ENCODE results near the gene GPR22.

Gene GPR22

DNA sequence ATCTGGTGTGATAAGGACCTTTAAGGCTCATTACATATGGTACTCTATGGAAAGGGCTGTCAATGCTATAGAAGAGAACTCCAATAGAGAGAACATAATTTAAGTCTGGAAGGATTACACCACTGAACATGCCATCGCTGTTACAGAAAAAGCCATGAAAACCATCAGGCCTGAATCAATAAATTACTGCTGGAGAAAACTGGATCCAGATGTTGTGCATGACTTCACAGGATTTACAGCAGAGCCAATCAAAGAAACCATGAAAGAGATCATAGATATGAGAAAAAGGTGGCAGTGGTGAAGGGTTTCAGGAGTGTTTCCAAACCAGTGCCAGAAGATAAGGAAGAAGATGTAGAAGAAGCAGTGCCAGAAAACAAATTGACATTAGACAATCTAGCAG lies 18.9 kb upstream of the GPR22 start:
- peaks cover 14% of the 10 kb centered on the region for H3K4me1 ChIP-seq (ENCODE audit: control insufficient read depth, insufficient read depth, low read length, unreplicated experiment)
- no peaks in the 10 kb centered on the region for H3K36me3 ChIP-seq (ENCODE audit: insufficient read depth, low read length)
- no peak overlapping the region for H3K4me3 ChIP-seq (ENCODE audit: low read depth, low read length)
- no peaks in the 10 kb centered on the region for H3K79me2 ChIP-seq (ENCODE audit: control insufficient read depth, insufficient read depth, low read length, unreplicated experiment)
- no peak overlapping the region for H2AFZ ChIP-seq (ENCODE audit: low read length, unreplicated experiment)
- no peaks in the 10 kb centered on the region for H3K27me3 ChIP-seq (ENCODE audit: insufficient read depth, low read length)
- no peak overlapping the region for H3K27ac ChIP-seq (ENCODE audit: low read depth, low read length)

DNA sequence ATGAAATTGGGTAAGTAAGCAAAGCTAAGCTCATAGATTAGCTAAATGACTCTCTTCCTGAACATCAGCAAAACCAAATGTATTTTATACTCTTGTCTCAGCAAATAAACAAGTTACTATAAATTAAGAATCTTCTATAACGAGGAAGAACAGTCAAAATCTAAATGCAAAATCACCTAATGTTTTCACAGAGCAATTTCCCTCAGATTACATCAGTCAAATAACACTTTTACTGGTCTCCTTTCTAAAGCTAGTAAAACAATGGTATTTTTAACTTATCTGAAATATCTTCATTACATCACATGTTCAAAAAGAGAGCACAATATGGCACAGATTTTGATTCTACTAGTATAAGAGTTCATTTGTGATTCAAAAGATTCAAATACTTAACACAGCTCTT lies 16.5 kb upstream of the GPR22 start:
- Histone ChIP-seq H2AFZ (ENCODE audit: low read length, unreplicated experiment) (no peak overlapping the region), H3K4me3 (ENCODE audit: low read depth, low read length) (no peak overlapping the region), H3K4me1 (ENCODE audit: control insufficient read depth, insufficient read depth, low read length, unreplicated experiment) (no peaks in the 10 kb centered on the region), H3K27ac (ENCODE audit: low read depth, low read length) (no peak overlapping the region), H3K79me2 (ENCODE audit: control insufficient read depth, insufficient read depth, low read length, unreplicated experiment) (no peaks in the 10 kb centered on the region), H3K27me3 (ENCODE audit: insufficient read depth, low read length) (no peaks in the 10 kb centered on the region), H3K36me3 (ENCODE audit: insufficient read depth, low read length) (no peaks in the 10 kb centered on the region; the same call in 1 of the 2 replicates)

DNA sequence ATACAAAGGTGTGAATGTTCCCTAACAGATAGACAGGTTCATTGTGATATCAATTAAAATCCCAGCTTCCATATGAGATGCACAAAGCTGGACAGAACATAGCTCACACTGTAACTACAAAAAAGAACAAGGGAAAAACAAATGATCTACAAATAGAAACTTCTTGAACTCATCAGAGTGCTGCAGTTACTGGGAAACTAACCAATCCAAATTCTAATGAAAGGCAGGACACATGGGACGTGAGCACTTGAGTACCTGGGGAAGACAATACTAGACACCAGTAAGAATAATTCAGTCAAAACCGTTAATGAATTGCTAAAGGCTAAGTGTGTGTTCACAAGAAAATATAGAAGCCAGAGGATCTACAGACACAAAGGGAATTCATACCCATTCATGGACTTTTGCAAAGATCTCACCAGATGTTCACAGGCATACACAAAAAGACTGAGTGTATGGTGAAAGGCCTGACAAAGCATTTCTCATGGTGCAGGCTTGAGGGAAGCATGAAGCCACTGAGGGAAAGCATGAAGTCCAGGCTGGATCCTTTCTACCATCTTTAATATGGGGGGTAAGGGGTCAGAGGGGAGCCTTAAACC lies 7.8 kb upstream of the GPR22 start:
- Histone ChIP-seq H3K36me3 (ENCODE audit: insufficient read depth, low read length) (no peaks in the 10 kb centered on the region; the same call in 1 of the 2 replicates), H3K27ac (ENCODE audit: low read depth, low read length) (no peak overlapping the region), H3K79me2 (ENCODE audit: control insufficient read depth, insufficient read depth, low read length, unreplicated experiment) (no peaks in the 10 kb centered on the region)

DNA sequence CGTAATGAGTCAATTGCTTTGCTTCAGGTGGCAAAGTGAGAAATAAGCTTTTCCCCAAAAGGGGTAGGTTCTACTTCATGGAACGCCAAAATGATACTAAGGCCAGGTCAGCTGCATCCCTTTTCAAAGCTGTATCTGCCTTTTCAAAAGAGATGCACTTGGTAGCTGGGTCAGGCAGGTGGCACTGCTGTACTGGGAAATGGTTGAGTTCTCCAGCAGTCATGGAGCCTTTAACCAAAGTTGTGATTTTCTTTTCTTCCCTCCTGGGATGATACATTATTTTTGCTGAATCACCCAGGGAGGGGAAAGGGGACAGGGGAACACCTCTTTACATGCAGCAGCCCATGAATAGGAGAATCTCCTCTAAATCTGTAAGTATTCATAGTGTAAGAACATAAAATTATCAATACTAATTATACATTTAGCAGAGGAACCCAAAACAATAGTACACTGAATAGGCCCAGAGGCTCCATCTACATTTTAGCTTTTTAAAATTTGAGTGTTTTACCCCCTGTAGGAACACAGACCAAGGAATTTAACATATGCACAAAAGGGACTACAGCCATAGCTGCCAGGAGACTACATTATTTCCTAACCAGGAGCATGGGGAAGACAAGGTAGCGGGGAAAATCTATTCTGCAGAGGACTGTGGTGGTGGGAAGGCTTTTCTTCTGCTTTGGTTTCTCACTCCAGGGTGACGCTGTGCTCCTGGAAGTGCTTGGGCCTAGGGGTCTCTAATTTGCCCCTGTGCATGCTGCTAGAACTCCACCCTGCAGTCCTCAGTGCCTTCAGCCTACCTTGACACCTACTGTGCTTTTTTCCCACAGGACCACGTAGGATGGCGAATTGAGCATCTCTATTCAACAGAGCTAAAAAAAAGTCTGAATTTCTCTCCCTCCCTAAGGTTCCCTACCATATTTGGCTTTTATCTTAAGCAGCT lies 6.4 kb upstream of the GPR22 start:
- Histone ChIP-seq H3K4me1 (ENCODE audit: control insufficient read depth, insufficient read depth, low read length, unreplicated experiment) (no peaks in the 10 kb centered on the region), H3K36me3 (ENCODE audit: insufficient read depth, low read length) (no peaks in the 10 kb centered on the region), H3K79me2 (ENCODE audit: control insufficient read depth, insufficient read depth, low read length, unreplicated experiment) (no peaks in the 10 kb centered on the region), H2AFZ (ENCODE audit: low read length, unreplicated experiment) (no peak overlapping the region), H3K27ac (ENCODE audit: low read depth, low read length) (no peak overlapping the region), H3K27me3 (ENCODE audit: insufficient read depth, low read length) (no peaks in the 10 kb centered on the region), H3K4me3 (ENCODE audit: low read depth, low read length) (no peak overlapping the region)

More for the DNA sequence above, 7.8 kb upstream of the GPR22 start:
- H3K4me3 ChIP-seq (ENCODE audit: low read depth, low read length) = no peak overlapping the region
- H3K4me1 ChIP-seq (ENCODE audit: control insufficient read depth, insufficient read depth, low read length, unreplicated experiment) = no peaks in the 10 kb centered on the region
- no peak overlapping the region for H2AFZ ChIP-seq (ENCODE audit: low read length, unreplicated experiment)
- H3K27me3 ChIP-seq (ENCODE audit: insufficient read depth, low read length) = no peaks in the 10 kb centered on the region

DNA sequence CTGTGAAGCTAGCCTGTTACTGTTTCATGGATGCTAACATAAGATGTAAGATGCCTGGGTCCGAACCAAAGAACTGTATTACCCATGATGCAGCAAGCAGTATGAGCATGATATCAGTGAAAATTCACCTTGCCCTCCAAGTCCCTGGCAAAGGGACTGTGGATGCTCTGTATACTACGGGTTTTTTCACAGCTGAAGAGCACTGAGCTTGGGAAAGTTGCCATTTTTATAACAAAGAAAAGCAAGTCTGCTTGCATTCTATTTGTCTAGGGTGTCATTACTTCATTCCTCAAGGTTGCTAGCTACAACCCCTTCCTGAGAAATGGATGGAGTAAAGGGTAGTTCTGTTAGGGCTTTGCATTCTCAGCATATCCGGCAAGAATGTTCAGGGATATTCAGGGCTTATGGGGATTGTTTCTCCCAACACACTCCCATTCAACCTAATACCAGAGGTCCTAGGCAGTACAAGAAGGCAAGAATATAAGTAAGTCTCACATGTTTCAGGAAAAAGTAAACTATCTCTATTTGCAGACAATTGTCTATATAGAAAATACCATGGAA lies 5.1 kb upstream of the GPR22 start:
- H3K79me2 ChIP-seq (ENCODE audit: control insufficient read depth, insufficient read depth, low read length, unreplicated experiment) = no peaks in the 10 kb centered on the region
- no peaks in the 10 kb centered on the region for H3K4me1 ChIP-seq (ENCODE audit: control insufficient read depth, insufficient read depth, low read length, unreplicated experiment)
- H3K27ac ChIP-seq (ENCODE audit: low read depth, low read length) = no peak overlapping the region
- H3K36me3 ChIP-seq (ENCODE audit: insufficient read depth, low read length) = no peaks in the 10 kb centered on the region
- no peak overlapping the region for H3K4me3 ChIP-seq (ENCODE audit: low read depth, low read length)
- H2AFZ ChIP-seq (ENCODE audit: low read length, unreplicated experiment) = no peak overlapping the region
- no peaks in the 10 kb centered on the region for H3K27me3 ChIP-seq (ENCODE audit: insufficient read depth, low read length)

DNA sequence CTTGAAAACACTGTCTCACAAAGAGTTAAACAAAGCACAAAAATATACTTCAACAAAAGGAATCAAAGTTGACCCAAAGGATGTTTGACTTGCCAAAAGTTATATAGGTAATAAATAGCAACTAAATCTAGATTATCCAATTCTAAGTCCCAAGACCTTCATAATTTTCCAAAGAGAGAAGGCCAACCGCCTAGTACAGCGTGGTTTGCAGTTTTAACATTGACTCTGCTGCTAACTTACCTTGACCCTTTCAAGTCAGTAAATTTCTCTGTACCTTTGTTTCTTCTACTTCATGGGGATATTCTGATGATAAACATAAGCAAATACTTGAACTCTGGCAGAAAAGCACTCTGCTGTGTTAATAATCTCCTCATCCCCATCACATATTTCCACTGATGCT lies 1.9 kb upstream of the GPR22 start:
- Histone ChIP-seq H3K27ac (ENCODE audit: low read depth, low read length) (no peak overlapping the region), H3K4me3 (ENCODE audit: low read depth, low read length) (no peak overlapping the region), H3K4me1 (ENCODE audit: control insufficient read depth, insufficient read depth, low read length, unreplicated experiment) (peaks cover 12% of the 10 kb centered on the region), H3K27me3 (ENCODE audit: insufficient read depth, low read length) (no peaks in the 10 kb centered on the region), H3K36me3 (ENCODE audit: insufficient read depth, low read length) (no peaks in the 10 kb centered on the region), H2AFZ (ENCODE audit: low read length, unreplicated experiment) (no peak overlapping the region), H3K79me2 (ENCODE audit: control insufficient read depth, insufficient read depth, low read length, unreplicated experiment) (no peaks in the 10 kb centered on the region)

DNA sequence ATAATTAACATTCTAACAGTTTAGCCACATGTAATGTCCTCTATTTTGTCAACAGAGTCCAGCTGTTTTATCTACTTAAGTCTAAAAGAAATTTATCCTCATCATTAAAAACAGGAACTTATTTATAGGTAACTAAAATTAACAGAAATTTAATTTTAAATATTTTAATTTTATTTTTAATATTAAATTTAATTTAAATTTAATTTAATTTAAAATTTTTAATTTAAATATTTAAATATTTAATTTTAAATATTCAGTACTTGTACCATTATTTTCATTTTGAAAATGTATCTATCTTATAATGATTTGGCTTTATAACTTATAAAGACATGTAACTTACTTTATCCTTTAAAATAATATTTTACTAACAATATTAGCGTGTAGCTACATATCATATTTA lies 1.0 kb upstream of the GPR22 start:
- Histone ChIP-seq H3K79me2 (ENCODE audit: control insufficient read depth, insufficient read depth, low read length, unreplicated experiment) (no peaks in the 10 kb centered on the region), H3K4me3 (ENCODE audit: low read depth, low read length) (no peak overlapping the region), H3K36me3 (ENCODE audit: insufficient read depth, low read length) (no peaks in the 10 kb centered on the region), H3K27ac (ENCODE audit: low read depth, low read length) (no peak overlapping the region), H3K4me1 (ENCODE audit: control insufficient read depth, insufficient read depth, low read length, unreplicated experiment) (peaks cover 15% of the 10 kb centered on the region), H3K27me3 (ENCODE audit: insufficient read depth, low read length) (no peaks in the 10 kb centered on the region), H2AFZ (ENCODE audit: low read length, unreplicated experiment) (no peak overlapping the region)

DNA sequence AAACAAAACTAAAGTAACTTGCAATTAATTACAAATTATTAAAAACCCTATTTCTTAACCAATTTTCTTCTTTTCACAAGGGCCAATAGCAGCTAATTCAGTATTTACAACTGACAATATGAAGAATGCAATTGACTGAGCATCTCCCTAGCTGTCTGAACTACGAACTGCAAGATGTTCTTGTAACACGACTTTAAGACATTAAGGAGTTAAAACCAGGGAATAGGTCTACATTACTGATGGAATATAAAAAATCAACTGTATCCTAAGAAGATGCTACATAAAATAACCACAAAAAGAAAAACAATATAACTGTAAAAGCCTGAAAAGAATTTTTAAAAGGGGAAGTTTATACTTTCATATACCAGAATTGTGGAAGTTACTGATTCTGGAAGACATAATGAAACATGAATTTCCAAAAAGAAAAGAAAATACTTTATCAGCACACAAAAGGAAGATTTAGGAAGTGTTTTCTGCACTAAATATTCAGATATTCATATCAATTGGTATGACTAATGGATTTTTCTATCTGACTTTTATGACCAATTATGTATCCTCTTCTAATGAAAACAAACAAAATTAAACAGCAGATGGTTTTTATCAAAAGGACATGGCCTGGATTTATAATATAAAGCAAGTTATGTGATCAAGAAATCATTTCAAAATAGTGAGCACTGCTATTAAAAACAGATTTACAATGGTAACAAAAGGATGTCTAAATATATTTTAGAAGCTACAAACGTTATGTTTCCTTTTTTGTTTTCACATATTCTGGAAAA lies 1.6 kb downstream of the GPR22 start:
- no peak overlapping the region for H2AFZ ChIP-seq (ENCODE audit: low read length, unreplicated experiment)
- no peaks in the 10 kb centered on the region for H3K27me3 ChIP-seq (ENCODE audit: insufficient read depth, low read length)
- H3K4me1 ChIP-seq (ENCODE audit: control insufficient read depth, insufficient read depth, low read length, unreplicated experiment) = peaks cover 15% of the 10 kb centered on the region
- no peaks in the 10 kb centered on the region for H3K36me3 ChIP-seq (ENCODE audit: insufficient read depth, low read length)
- H3K79me2 ChIP-seq (ENCODE audit: control insufficient read depth, insufficient read depth, low read length, unreplicated experiment) = no peaks in the 10 kb centered on the region
- H3K4me3 ChIP-seq (ENCODE audit: low read depth, low read length) = peak overlapping the region; percentile 16; the same call in 1 of the 2 replicates
- no peak overlapping the region for H3K27ac ChIP-seq (ENCODE audit: low read depth, low read length)

DNA sequence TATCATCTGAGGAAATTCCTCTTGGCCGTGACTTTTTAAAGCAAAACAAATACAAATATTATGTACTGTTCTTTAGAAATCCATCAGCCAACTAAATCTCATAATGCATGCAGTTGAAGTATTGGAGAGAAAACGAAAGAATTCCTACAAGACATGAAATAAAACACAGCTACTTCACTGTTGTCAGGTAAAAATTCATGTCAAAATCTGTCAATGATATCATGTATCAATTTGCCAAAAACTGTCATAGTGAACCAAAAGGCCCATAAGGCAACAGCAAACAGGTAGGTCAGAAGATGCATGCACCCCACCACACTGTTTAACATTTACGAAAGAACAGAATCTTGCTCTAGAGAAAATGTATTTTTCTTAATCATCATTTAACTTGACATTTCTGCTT lies 2.3 kb downstream of the GPR22 start:
- Histone ChIP-seq H3K4me3 (ENCODE audit: low read depth, low read length) (peak overlapping the region; percentile 16; the same call in 1 of the 2 replicates), H2AFZ (ENCODE audit: low read length, unreplicated experiment) (no peak overlapping the region), H3K36me3 (ENCODE audit: insufficient read depth, low read length) (no peaks in the 10 kb centered on the region)

DNA sequence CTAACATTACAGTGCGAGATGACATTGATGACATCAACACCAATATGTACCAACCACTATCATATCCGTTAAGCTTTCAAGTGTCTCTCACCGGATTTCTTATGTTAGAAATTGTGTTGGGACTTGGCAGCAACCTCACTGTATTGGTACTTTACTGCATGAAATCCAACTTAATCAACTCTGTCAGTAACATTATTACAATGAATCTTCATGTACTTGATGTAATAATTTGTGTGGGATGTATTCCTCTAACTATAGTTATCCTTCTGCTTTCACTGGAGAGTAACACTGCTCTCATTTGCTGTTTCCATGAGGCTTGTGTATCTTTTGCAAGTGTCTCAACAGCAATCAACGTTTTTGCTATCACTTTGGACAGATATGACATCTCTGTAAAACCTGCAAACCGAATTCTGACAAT lies 4.3 kb downstream of the GPR22 start:
- Histone ChIP-seq H2AFZ (ENCODE audit: low read length, unreplicated experiment) (no peak overlapping the region), H3K79me2 (ENCODE audit: control insufficient read depth, insufficient read depth, low read length, unreplicated experiment) (no peaks in the 10 kb centered on the region), H3K36me3 (ENCODE audit: insufficient read depth, low read length) (no peaks in the 10 kb centered on the region), H3K4me3 (ENCODE audit: low read depth, low read length) (no peak overlapping the region), H3K27me3 (ENCODE audit: insufficient read depth, low read length) (no peaks in the 10 kb centered on the region), H3K4me1 (ENCODE audit: control insufficient read depth, insufficient read depth, low read length, unreplicated experiment) (peaks cover 15% of the 10 kb centered on the region), H3K27ac (ENCODE audit: low read depth, low read length) (no peak overlapping the region)

More for the DNA sequence above, 2.3 kb downstream of the GPR22 start:
- Histone ChIP-seq H3K27me3 (ENCODE audit: insufficient read depth, low read length) (no peaks in the 10 kb centered on the region), H3K4me1 (ENCODE audit: control insufficient read depth, insufficient read depth, low read length, unreplicated experiment) (peaks cover 15% of the 10 kb centered on the region), H3K27ac (ENCODE audit: low read depth, low read length) (no peak overlapping the region), H3K79me2 (ENCODE audit: control insufficient read depth, insufficient read depth, low read length, unreplicated experiment) (no peaks in the 10 kb centered on the region)

All from ACC112 (cell line).